Activated CD4-positive, CD25-positive, alpha-beta regulatory T cell treated with anti-CD3 and anti-CD28 coated beads, Interleukin-2, amount 50 U/mL, for 72 hours (primary cell): ENCODE measurements around the gene EXOC5.

ENCODE experiments used
- DNase-seq: peaks from one replicate; pipeline ENCODE4 v3.0.0; 2021

The EXOC5 gene, protein sequence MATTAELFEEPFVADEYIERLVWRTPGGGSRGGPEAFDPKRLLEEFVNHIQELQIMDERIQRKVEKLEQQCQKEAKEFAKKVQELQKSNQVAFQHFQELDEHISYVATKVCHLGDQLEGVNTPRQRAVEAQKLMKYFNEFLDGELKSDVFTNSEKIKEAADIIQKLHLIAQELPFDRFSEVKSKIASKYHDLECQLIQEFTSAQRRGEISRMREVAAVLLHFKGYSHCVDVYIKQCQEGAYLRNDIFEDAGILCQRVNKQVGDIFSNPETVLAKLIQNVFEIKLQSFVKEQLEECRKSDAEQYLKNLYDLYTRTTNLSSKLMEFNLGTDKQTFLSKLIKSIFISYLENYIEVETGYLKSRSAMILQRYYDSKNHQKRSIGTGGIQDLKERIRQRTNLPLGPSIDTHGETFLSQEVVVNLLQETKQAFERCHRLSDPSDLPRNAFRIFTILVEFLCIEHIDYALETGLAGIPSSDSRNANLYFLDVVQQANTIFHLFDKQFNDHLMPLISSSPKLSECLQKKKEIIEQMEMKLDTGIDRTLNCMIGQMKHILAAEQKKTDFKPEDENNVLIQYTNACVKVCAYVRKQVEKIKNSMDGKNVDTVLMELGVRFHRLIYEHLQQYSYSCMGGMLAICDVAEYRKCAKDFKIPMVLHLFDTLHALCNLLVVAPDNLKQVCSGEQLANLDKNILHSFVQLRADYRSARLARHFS

DNA sequence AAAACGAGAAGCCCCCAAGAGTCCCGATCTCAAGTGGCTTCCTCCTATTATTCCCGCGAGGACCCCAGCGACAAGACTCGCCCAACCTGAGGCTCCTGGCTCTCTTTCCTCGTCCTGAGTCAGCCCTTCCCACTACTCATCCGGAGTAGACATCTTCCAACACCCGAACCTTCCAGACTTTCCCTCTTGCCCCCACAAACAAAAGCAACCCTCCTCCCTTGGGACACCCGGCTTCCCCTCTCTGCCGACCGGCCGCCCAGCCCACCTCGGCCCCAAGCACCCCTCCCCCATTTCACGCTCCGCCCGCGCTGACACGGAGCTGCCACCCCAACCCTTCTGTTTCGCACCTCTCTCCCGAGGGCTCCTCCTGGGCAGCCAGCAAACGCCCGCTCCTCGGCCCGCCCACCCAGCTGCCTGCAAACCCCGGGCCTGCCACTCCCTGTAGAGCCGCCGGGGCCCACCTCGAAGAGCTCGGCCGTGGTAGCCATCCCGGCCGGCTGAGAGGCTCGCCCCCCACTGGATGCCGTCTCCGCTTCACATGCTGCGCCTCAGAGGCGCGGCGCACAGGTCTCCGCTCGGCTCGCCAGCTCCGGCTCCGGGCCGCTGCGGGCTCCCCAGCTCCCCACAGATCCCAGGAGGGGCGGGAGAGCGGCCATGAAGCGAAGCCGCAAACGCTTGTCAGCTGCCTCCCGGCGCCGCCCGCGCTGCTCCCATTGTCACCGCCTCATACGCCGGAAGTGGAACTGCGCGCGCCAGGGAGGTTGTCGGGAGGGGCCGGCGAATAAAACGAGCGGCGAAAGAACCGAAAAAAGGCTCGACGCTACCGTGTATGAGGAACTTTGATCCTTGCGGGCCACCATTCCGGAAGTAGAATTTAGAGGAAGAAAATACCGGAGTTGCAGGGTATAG lies at the start of gene EXOC5, which contains the start of gene AP5M1:
Gene EXOC5, minus strand, starts transcription at position 745 of the 909 bp plus-strand sequence. Its CDS starts 257 bp downstream, at position 488.
Gene AP5M1, plus strand, starts transcription at position 811 of the 909 bp plus-strand sequence. CDS start 344 bp downstream, outside the sequence.
- DNase-seq = peak; percentile 89

- DNase-seq = peak; percentile 59
Observed at GRCh38 chr14:57317248-57317833, 48.6 kb upstream of the EXOC5 start.

- no peak for DNase-seq
Observed at GRCh38 chr14:57314396-57315089, 45.8 kb upstream of the EXOC5 start.

DNA sequence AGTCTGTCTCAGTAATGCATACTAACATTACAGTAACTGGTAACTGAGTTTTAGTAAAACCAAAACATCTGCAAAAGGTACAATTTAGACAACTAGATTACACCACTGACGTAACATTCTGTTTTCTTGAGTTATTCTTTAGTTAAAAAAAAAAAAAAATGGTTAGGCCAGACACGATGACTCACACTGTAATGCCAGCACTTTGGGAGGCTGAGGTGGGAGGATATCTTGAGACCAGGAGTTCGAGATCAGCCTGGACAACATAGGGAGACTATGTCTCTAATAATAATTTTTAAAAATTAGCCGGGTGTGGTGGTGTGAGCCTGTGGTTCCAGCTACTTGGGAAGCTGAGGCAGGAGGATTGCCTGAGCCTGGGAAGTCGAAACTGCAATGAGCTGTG lies 34.2 kb upstream of the EXOC5 start:
- DNase-seq = no peak

GRCh38 chr14:57299511-57299910 lies 30.8 kb upstream of the EXOC5 start:
- DNase-seq = no peak

GRCh38 chr14:57297852-57298251 lies 29.1 kb upstream of the EXOC5 start:
- DNase-seq = no peak

DNA sequence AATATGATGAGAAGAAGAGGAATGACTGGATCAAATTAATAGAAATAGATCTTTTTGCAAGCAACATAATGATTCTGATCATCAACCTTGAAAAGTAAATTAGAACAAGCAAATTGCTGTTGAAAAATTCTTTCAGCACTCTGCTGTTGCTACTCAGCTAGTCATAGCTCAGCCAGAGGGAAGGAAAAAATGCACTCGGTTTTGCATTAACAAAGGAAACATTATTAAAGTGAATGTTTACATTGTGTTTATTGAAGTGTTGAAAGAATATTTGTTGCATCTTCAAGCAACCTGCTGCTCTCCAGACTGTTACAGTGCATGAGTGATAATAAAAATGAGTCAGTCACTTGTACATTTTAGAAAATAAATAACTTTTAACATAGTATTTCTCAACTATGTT lies 26.5 kb upstream of the EXOC5 start:
- no peak for DNase-seq

GRCh38 chr14:57293866-57294837 lies 25.4 kb upstream of the EXOC5 start:
- DNase-seq = no peak

GRCh38 chr14:57291692-57292647 lies 23.3 kb upstream of the EXOC5 start:
- DNase-seq = no peak

- DNase-seq = no peak
Observed at GRCh38 chr14:57290751-57291150, 22.0 kb upstream of the EXOC5 start.

- DNase-seq = no peak
Observed at GRCh38 chr14:57287745-57288144, 19.0 kb upstream of the EXOC5 start.

DNA sequence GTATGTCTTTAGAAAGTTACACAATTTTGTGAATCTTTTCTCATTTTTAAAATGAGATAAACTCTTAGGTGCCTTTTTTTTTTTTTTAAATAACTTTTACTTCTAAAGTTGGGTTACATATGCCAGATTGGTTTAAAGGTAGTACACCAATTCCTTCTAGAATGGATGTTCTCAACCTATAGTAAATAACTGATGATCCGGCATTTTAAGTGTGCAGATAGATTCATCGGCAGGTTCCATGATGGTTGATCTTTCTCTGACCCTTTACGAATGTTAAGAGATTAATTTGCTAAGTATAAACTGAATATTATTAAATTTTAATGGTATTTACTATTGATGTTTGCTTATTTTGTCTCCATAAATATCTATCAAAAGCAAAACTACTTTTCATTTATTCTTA lies 8.4 kb upstream of the EXOC5 start:
- no peak for DNase-seq

- DNase-seq = no peak
Observed at GRCh38 chr14:57275023-57275664, 6.4 kb upstream of the EXOC5 start.

GRCh38 chr14:57274551-57274950 lies 5.8 kb upstream of the EXOC5 start:
- no peak for DNase-seq

- DNase-seq = no peak
Observed at GRCh38 chr14:57273236-57273635, 4.5 kb upstream of the EXOC5 start.

GRCh38 chr14:57266065-57266464 lies 2.6 kb downstream of the EXOC5 start:
- no peak for DNase-seq

DNA sequence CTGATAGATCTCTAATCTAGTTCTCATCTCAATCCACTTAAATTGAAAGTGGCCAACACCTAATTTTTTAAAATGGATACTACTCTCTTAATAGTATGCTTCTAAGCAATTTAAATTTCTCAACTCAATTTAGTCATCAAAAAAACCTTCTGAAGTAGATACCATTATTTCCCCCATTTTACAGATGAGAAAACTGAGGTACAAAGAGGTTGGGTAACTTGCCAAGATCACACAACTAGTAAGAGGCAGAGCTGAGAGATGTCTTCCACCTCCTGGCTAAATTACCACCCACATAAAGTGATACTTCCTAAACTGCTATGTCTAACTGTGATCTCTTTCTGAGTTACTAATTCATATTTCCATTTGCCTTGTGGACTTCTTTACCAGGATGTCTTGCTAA lies 6.6 kb downstream of the EXOC5 start:
- DNase-seq = no peak

GRCh38 chr14:57261604-57262003 lies 7.1 kb downstream of the EXOC5 start:
- no peak for DNase-seq

- no peak for DNase-seq
Observed at GRCh38 chr14:57259672-57260071, 9.0 kb downstream of the EXOC5 start.
